KMS-11 (cell line): Measurements from ENCODE around the gene RPTOR.

ENCODE experiments used
- H2AFZ ChIP-seq: fragments of 200-600 bp; sonication (generic); 2 replicates; pipeline ENCODE4 v1.6.1; 2016; ENCODE audit warnings: antibody characterized with exemption, mixed run types, low read depth
- H3K27ac ChIP-seq: fragments of 200-600 bp; sonication (generic); 2 replicates; pipeline ENCODE4 v1.6.1; 2016; ENCODE audit warnings: mild to moderate bottlenecking, mixed run types
- H3K27me3 ChIP-seq: fragments of 200-600 bp; sonication (generic); 2 replicates; pipeline ENCODE4 v1.6.1; 2017; ENCODE audit warnings: mild to moderate bottlenecking, low read depth, mixed run types, moderate library complexity; ENCODE audit not compliant: insufficient read depth
- H3K36me3 ChIP-seq: fragments of 200-600 bp; sonication (generic); 2 replicates; pipeline ENCODE4 v1.6.1; 2017; ENCODE audit warnings: mild to moderate bottlenecking, mixed run types; ENCODE audit not compliant: insufficient read depth
- H3K4me1 ChIP-seq: fragments of 200-600 bp; sonication (generic); 2 replicates; pipeline ENCODE4 v1.6.1; 2016; ENCODE audit warnings: mild to moderate bottlenecking, low read depth, mixed run types; ENCODE audit not compliant: poor library complexity, severe bottlenecking
- H3K4me2 ChIP-seq: fragments of 200-600 bp; sonication (generic); 2 replicates; pipeline ENCODE4 v1.7.0; 2016; ENCODE audit warnings: mild to moderate bottlenecking, mixed run types
- H3K4me3 ChIP-seq: fragments of 200-600 bp; sonication (generic); IDR thresholded peaks from 2 replicates; pipeline ENCODE4 v1.6.1; 2017; ENCODE audit warnings: low read depth, low read length, mixed read lengths; ENCODE audit not compliant: insufficient read depth
- H3K79me2 ChIP-seq: fragments of 200-600 bp; sonication (generic); 2 replicates; pipeline ENCODE4 v1.6.1; 2016; ENCODE audit warnings: low read depth, mixed run types; ENCODE audit not compliant: insufficient read depth
- H3K9ac ChIP-seq: fragments of 200-600 bp; sonication (generic); 2 replicates; pipeline ENCODE4 v1.6.1; 2016; ENCODE audit warnings: mild to moderate bottlenecking, mixed run types
- H4K20me1 ChIP-seq: fragments of 200-600 bp; sonication (generic); 2 replicates; pipeline ENCODE4 v1.6.1; 2016; ENCODE audit warnings: mild to moderate bottlenecking, mixed run types; ENCODE audit not compliant: insufficient read depth
- TF ChIP-seq, protein P1 (sequence below): fragments of 200-600 bp; sonication (generic); conservative IDR thresholded peaks from 2 replicates; pipeline ENCODE4 v1.6.1; 2017; ENCODE audit warnings: low read depth, mild to moderate bottlenecking, antibody characterized with exemption, low read length, moderate library complexity, mixed read lengths

Gene RPTOR

DNA sequence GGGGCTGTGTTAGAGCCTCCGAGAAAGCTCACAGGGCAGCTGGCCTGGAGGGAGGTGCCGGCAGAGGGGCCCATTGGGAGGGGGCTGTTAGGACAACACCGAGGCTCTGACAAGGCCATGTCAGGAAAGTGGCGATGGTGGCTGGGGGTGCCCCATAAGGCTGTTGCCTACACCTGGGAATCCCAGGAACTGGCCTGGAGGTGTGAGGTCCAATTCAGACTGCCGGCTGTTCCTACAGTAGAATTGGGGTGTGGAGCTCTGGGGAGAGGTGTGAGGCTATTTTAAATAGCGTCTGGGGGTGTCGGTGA is 292.0 kb downstream of the RPTOR start:
- no peaks in the 10 kb centered on the region for H3K36me3 ChIP-seq
- no peaks in the 10 kb centered on the region for H3K27me3 ChIP-seq
- no peaks in the 10 kb centered on the region for H3K79me2 ChIP-seq
- no peak overlapping the region for H3K9ac ChIP-seq
- H3K4me1 ChIP-seq = peaks cover 24% of the 10 kb centered on the region
- TF ChIP-seq, protein P1, sequence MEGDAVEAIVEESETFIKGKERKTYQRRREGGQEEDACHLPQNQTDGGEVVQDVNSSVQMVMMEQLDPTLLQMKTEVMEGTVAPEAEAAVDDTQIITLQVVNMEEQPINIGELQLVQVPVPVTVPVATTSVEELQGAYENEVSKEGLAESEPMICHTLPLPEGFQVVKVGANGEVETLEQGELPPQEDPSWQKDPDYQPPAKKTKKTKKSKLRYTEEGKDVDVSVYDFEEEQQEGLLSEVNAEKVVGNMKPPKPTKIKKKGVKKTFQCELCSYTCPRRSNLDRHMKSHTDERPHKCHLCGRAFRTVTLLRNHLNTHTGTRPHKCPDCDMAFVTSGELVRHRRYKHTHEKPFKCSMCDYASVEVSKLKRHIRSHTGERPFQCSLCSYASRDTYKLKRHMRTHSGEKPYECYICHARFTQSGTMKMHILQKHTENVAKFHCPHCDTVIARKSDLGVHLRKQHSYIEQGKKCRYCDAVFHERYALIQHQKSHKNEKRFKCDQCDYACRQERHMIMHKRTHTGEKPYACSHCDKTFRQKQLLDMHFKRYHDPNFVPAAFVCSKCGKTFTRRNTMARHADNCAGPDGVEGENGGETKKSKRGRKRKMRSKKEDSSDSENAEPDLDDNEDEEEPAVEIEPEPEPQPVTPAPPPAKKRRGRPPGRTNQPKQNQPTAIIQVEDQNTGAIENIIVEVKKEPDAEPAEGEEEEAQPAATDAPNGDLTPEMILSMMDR = no peak
- no peak overlapping the region for H2AFZ ChIP-seq
- no peak overlapping the region for H3K27ac ChIP-seq
- no peak overlapping the region for H3K4me3 ChIP-seq
- H3K4me2 ChIP-seq = no peak overlapping the region
- H4K20me1 ChIP-seq = no peaks in the 10 kb centered on the region

DNA sequence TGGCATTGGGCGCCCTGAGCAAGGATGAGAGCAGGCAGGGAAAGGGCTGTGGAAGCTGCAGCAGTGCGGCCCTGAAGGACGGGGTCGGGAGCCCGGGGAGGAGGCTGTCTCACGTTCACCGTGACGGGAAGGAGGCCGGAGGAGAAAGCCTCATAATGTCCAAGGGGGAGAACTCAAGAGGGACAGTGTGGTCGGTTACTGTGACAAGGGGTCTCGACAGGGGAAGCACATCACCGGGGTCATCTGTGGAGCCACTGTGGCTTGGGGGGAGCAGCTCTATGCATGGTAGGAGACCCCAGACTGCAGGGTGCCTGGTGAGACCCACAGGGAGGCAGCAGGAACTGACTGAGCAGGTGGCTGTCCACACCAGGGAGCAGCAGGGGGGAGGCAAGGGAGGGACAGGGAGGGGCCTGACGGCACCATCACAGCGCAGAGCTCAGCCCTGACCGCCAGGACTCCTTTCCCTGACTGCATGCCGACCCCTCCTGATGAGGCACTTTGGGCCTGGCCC is 292.4 kb downstream of the RPTOR start:
- H3K27me3 ChIP-seq = no peaks in the 10 kb centered on the region
- H3K36me3 ChIP-seq = no peaks in the 10 kb centered on the region
- no peak overlapping the region for H3K27ac ChIP-seq
- no peaks in the 10 kb centered on the region for H4K20me1 ChIP-seq
- no peak overlapping the region for H2AFZ ChIP-seq
- no peak overlapping the region for H3K4me3 ChIP-seq
- TF ChIP-seq, protein P1 = no peak
- H3K4me2 ChIP-seq = no peak overlapping the region
- H3K4me1 ChIP-seq = peaks cover 20% of the 10 kb centered on the region
- no peak overlapping the region for H3K9ac ChIP-seq
- H3K79me2 ChIP-seq = no peaks in the 10 kb centered on the region

DNA sequence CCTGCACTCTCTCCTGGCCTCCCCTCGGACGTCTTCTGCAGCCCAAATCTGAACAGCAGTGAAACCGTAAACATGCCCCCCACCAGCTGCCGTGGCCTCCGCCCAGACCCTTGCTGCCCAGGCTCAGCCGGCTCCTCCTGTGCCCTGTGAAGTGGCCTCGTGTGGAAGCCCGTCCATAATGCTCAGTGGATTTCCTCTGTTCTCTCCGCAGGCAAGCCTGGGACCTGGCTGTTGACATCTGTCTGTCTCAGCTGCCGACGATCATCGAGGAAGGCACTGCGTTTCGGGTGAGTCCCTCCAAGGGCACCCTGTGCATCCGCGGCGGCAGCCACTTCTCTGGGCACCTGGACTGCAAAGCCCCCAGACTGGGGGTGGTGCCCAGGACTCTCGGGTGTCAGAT is 293.1 kb downstream of the RPTOR start:
- TF ChIP-seq, protein P1 = no peak
- Histone ChIP-seq H3K9ac (no peak overlapping the region), H4K20me1 (no peaks in the 10 kb centered on the region), H2AFZ (no peak overlapping the region), H3K4me2 (no peak overlapping the region), H3K4me1 (peaks cover 13% of the 10 kb centered on the region), H3K27me3 (no peaks in the 10 kb centered on the region), H3K27ac (no peak overlapping the region), H3K4me3 (no peak overlapping the region), H3K36me3 (no peaks in the 10 kb centered on the region), H3K79me2 (no peaks in the 10 kb centered on the region)

DNA sequence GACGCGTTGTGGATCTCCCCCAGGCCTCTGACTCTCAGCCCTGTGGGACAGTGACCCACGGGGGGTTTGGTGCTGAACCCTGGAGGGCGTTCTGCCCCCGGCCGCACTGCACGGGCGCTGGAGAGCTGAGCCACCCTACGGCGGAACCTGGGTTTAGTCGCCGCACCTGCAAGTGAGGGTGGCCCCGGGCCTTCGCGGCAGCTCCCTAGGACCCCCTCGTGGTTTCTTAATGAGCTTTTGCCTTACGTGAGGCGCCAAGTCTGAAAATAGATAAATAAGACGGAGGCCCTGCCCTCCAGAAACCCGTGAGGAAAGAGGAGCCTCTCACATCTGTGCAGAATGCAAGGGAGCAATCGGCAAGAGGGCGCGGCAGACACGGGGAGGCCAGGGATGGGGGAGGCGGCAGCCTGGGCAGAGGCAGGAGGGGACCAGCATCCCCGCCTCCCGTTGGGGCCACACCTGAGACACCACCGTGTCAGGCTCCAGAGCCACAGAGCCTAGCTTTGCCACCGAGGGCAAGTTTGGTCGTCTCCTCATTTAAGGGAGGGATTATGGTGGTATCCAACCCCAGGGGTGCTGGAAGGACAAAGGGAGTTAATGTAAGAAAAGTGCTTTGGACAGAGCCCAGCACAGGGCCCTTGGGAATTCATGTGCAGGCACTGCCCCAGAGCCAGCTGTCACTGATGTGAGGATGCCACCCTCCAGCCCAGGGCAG is 293.8 kb downstream of the RPTOR start:
- H3K79me2 ChIP-seq = no peaks in the 10 kb centered on the region
- H3K4me2 ChIP-seq = no peak overlapping the region
- H3K4me1 ChIP-seq = peaks cover 10% of the 10 kb centered on the region
- H3K4me3 ChIP-seq = no peak overlapping the region
- no peaks in the 10 kb centered on the region for H3K36me3 ChIP-seq
- no peaks in the 10 kb centered on the region for H3K27me3 ChIP-seq
- TF ChIP-seq, protein P1 = no peak
- H4K20me1 ChIP-seq = no peaks in the 10 kb centered on the region
- H3K27ac ChIP-seq = no peak overlapping the region
- H2AFZ ChIP-seq = no peak overlapping the region
- no peak overlapping the region for H3K9ac ChIP-seq
